IMR-90 (cell line): ENCODE results near the gene RGS3. TPM values are rescaled to one million over a fixed set of nuclear protein-coding genes. Genes with fewer than 3 reads are reported as not detected.
A peak's percentile ranks its signal among the peaks of the same experiment; 100 is the strongest.

ENCODE experiments used
- ATAC-seq: fragments of 200-7000 bp; cut with Tn5 transposase; 2 replicates; pipeline ENCODE4 v1.9.1; 2020; ENCODE audit warnings: low read depth, mild to moderate bottlenecking, moderate library complexity
- BruUV-seq: library from RNA; stranded (reverse); fragments of 400-500 nt; replicated peaks from 2 replicates; lab custom pipeline; 2021; lab: Mats Ljungman, UMichigan
- CTCF ChIA-PET: fragments of 300-600 bp; formaldehyde crosslinking; extraction: SDS; loops from one replicate; lab custom pipeline; 2021; ENCODE audit warnings: antibody characterized with exemption; lab: Yijun Ruan, JAX
- POLR2A ChIA-PET: fragments of 300-600 bp; sonication (Branson Sonifier 250); formaldehyde crosslinking; loops from one replicate; lab custom pipeline; 2022; ENCODE audit warnings: antibody characterized with exemption; ENCODE audit not compliant: unreplicated experiment; lab: Charles Lee
- DNase-seq: peaks from one replicate; pipeline ENCODE4 v3.0.0; 2013
- H2AFZ ChIP-seq: replicated peaks from 2 replicates; pipeline ENCODE3; 2013; ENCODE audit warnings: low read length, mild to moderate bottlenecking; ENCODE audit not compliant: poor library complexity
- H2AK5ac ChIP-seq: 2 replicates; pipeline ENCODE4 v1.6.1; 2013; ENCODE audit warnings: low read depth, low read length, inconsistent platforms
- H2AK9ac ChIP-seq: replicated peaks from 2 replicates; pipeline ENCODE3; 2013; ENCODE audit warnings: mild to moderate bottlenecking, low read depth, low read length, moderate library complexity; ENCODE audit not compliant: poor library complexity
- H2BK120ac ChIP-seq: 2 replicates; pipeline ENCODE4 v1.6.1; 2013; ENCODE audit warnings: low read depth, low read length, inconsistent platforms
- H2BK15ac ChIP-seq: 3 replicates; pipeline ENCODE4 v1.6.1; 2013; ENCODE audit warnings: low read depth, low read length, inconsistent platforms
- H2BK20ac ChIP-seq: 2 replicates; pipeline ENCODE4 v1.6.1; 2013; ENCODE audit warnings: low read depth, mild to moderate bottlenecking, inconsistent platforms, low read length, moderate library complexity
- H2BK5ac ChIP-seq: 2 replicates; pipeline ENCODE4 v1.6.1; 2013; ENCODE audit warnings: mild to moderate bottlenecking, low read depth, low read length, inconsistent platforms; ENCODE audit not compliant: poor library complexity, severe bottlenecking
- H3K14ac ChIP-seq: replicated peaks from 2 replicates; pipeline ENCODE4 v1.6.1; 2013; ENCODE audit warnings: low read depth, low read length, inconsistent platforms
- H3K18ac ChIP-seq: 2 replicates; pipeline ENCODE4 v1.6.1; 2013; ENCODE audit warnings: low read depth, low read length, control low read depth
- H3K23ac ChIP-seq: 2 replicates; pipeline ENCODE4 v1.6.1; 2013; ENCODE audit warnings: low read depth, low read length, inconsistent platforms
- H3K27ac ChIP-seq: 2 replicates; pipeline ENCODE4 v1.5.1; 2013; ENCODE audit warnings: mild to moderate bottlenecking, control low read depth, low read length; ENCODE audit not compliant: insufficient read depth
- H3K27me3 ChIP-seq: 2 replicates; pipeline ENCODE4 v1.6.1; 2013; ENCODE audit warnings: low read length; ENCODE audit not compliant: control insufficient read depth, insufficient read depth
- H3K36me3 ChIP-seq: 2 replicates; pipeline ENCODE4 v1.6.1; 2013; ENCODE audit warnings: low read length, mixed read lengths; ENCODE audit not compliant: control insufficient read depth, insufficient read depth
- H3K4ac ChIP-seq: 2 replicates; pipeline ENCODE4 v1.6.1; 2013; ENCODE audit warnings: low read depth, low read length, inconsistent platforms
- H3K4me1 ChIP-seq: 2 replicates; pipeline ENCODE4 v1.6.1; 2013; ENCODE audit warnings: low read length, mixed read lengths; ENCODE audit not compliant: control insufficient read depth, insufficient read depth
- H3K4me2 ChIP-seq: 2 replicates; pipeline ENCODE4 v1.6.1; 2013; ENCODE audit warnings: low read depth, mild to moderate bottlenecking, control low read depth, low read length, moderate library complexity
- H3K4me3 ChIP-seq: 2 replicates; pipeline ENCODE4 v1.5.1; 2013; ENCODE audit warnings: low read depth, mild to moderate bottlenecking, control low read depth, low read length, moderate library complexity; ENCODE audit not compliant: insufficient read depth
- H3K56ac ChIP-seq: 2 replicates; pipeline ENCODE4 v1.6.1; 2013; ENCODE audit warnings: low read length, inconsistent platforms; ENCODE audit not compliant: insufficient read depth; ENCODE audit errors: extremely low read depth
- H3K79me1 ChIP-seq, 2 experiments: 2 replicates each; pipeline ENCODE4 v1.6.1; 2013; ENCODE audit warnings: low read length in 2 of 2, inconsistent platforms in 1 of 2, low read depth in 1 of 2
- H3K9ac ChIP-seq: 2 replicates; pipeline ENCODE4 v1.6.1; 2013; ENCODE audit warnings: low read depth, low read length, control low read depth
- H3K9me1 ChIP-seq: 2 replicates; pipeline ENCODE4 v1.6.1; 2013; ENCODE audit warnings: low read length, inconsistent platforms; ENCODE audit not compliant: insufficient read depth
- H3K9me3 ChIP-seq: 2 replicates; pipeline ENCODE4 v1.6.1; 2013; ENCODE audit warnings: low read length; ENCODE audit not compliant: control insufficient read depth, insufficient read depth
- H4K20me1 ChIP-seq: 2 replicates; pipeline ENCODE4 v1.6.1; 2013; ENCODE audit warnings: low read length, inconsistent platforms; ENCODE audit not compliant: insufficient read depth
- H4K5ac ChIP-seq: 2 replicates; pipeline ENCODE4 v1.6.1; 2013; ENCODE audit warnings: mild to moderate bottlenecking, low read depth, low read length, control low read depth
- H4K8ac ChIP-seq, 2 experiments: 2 replicates each; pipeline ENCODE4 v1.6.1; 2013; ENCODE audit warnings: low read depth in 2 of 2, low read length in 2 of 2, control low read depth in 1 of 2, inconsistent platforms in 1 of 2
- H4K91ac ChIP-seq: 2 replicates; pipeline ENCODE4 v1.6.1; 2013; ENCODE audit warnings: low read depth, low read length, inconsistent platforms; ENCODE audit not compliant: insufficient read depth
- BHLHE40 ChIP-seq: fragments of 150-350 bp; IDR thresholded peaks from 2 replicates; pipeline ENCODE4 v1.6.1; 2016; ENCODE audit warnings: mild to moderate bottlenecking, low read depth, low read length
- CEBPB ChIP-seq: IDR thresholded peaks from 2 replicates; pipeline ENCODE4 v1.6.1; 2012; ENCODE audit warnings: low read depth, low read length, improper control_type of control experiment
- CHD1 ChIP-seq: IDR thresholded peaks from 2 replicates; pipeline ENCODE4 v1.6.1; 2012; ENCODE audit warnings: low read depth, low read length, improper control_type of control experiment
- ELK1 ChIP-seq: fragments of 150-350 bp; IDR thresholded peaks from 2 replicates; pipeline ENCODE4 v1.6.1; 2016; ENCODE audit warnings: low read depth, mild to moderate bottlenecking, low read length, moderate library complexity, borderline replicate concordance
- FOS ChIP-seq: fragments of 150-350 bp; IDR thresholded peaks from 2 replicates; pipeline ENCODE4 v1.6.1; 2016; ENCODE audit warnings: low read depth, low read length
- MAFK ChIP-seq: IDR thresholded peaks from 2 replicates; pipeline ENCODE4 v1.6.1; 2012; ENCODE audit warnings: low read depth, low read length, improper control_type of control experiment
- MAZ ChIP-seq: IDR thresholded peaks from 2 replicates; pipeline ENCODE4 v1.6.1; 2012; ENCODE audit warnings: low read depth, mild to moderate bottlenecking, low read length, improper control_type of control experiment, moderate library complexity, borderline replicate concordance
- MXI1 ChIP-seq: IDR thresholded peaks from 2 replicates; pipeline ENCODE4 v1.6.1; 2012; ENCODE audit warnings: low read depth, mild to moderate bottlenecking, low read length, moderate library complexity, borderline replicate concordance
- POLR2A ChIP-seq: IDR thresholded peaks from 2 replicates; pipeline ENCODE4 v1.6.1; 2012; ENCODE audit warnings: mild to moderate bottlenecking, low read depth, low read length
- RAD21 ChIP-seq: IDR thresholded peaks from 2 replicates; pipeline ENCODE4 v1.6.1; 2012; ENCODE audit warnings: low read length, improper control_type of control experiment
- RCOR1 ChIP-seq: IDR thresholded peaks from 2 replicates; pipeline ENCODE4 v1.6.1; 2012; ENCODE audit warnings: mild to moderate bottlenecking, low read length, improper control_type of control experiment; ENCODE audit not compliant: insufficient replicate concordance
- RFX5 ChIP-seq: IDR thresholded peaks from 2 replicates; pipeline ENCODE4 v1.8.0; 2012; ENCODE audit warnings: low read depth, mild to moderate bottlenecking, low read length, moderate library complexity
- USF2 ChIP-seq: fragments of 150-350 bp; IDR thresholded peaks from 2 replicates; pipeline ENCODE4 v1.6.1; 2017; ENCODE audit warnings: mild to moderate bottlenecking, antibody characterized with exemption, low read length, low read depth
- WGBS, 2 experiments: methylation state at CpG; one replicate each; pipeline versions ENCODE4 v1.1.5 to v1.1.7; 2013; ENCODE audit warnings: missing lambda C conversion rate in 2 of 2; ENCODE audit not compliant: insufficient read length in 1 of 2; ENCODE audit errors: extremely low coverage in 2 of 2; 5-methylcytosine and 5-hydroxymethylcytosine counted together
- dilution Hi-C: fragments of 300-500 bp; cut with HindIII; formaldehyde crosslinking; loops from one replicate; pipeline ENCODE4 v1.14.3; 2018; ENCODE audit warnings: low sequenced_read_pairs; ENCODE audit not compliant: unreplicated experiment
- in situ Hi-C: fragments of 300-500 bp; cut with MboI; formaldehyde crosslinking; loops from 3 replicates; pipeline ENCODE4 v1.14.3; 2019; ENCODE audit warnings: low sequenced_read_pairs, inconsistent platforms, mixed read lengths
- intact Hi-C: fragments of 100-400 bp; cut with micrococcal nuclease; formaldehyde crosslinking; loops from 2 replicates; pipeline ENCODE4 v1.10.0; 2022
- polyA plus RNA-seq, 3 experiments: library from polyadenylated mRNA; depleted of rRNA; stranded (reverse); fragments of >200 nt; gene quantifications; 2 replicates each; pipeline ENCODE4 v1.2.3, GENCODE V29; 2012; ENCODE audit warnings: low replicate concordance in 1 of 3
- total RNA-seq: library from RNA; depleted of rRNA; stranded (reverse); fragments of >200 nt; gene quantifications from 2 replicates; pipeline ENCODE4 v1.2.3, GENCODE V29; 2012
- TF ChIP-seq, protein P1 (sequence below): conservative IDR thresholded peaks from 2 replicates; pipeline ENCODE4 v1.5.1; 2012; ENCODE audit warnings: mild to moderate bottlenecking, low read depth, low read length, improper control_type of control experiment

RGS3 gene
- total and polyA plus RNA-seq, 2 of the 4 experiments (the other 2 are of a cell fraction): 51.8 to 65.6 TPM

GRCh38 chr9:113616621-113617496 is 153.3 kb downstream of the RGS3 start:
- no peak for ATAC-seq
- Histone ChIP-seq H3K4ac (peak overlapping the region; percentile 56), H3K4me2 (no peak overlapping the region), H2AK9ac (peak overlapping the region; percentile 1), H3K4me1 (peaks cover 33% of the 10 kb centered on the region), H3K18ac (no peak overlapping the region), H3K9me3 (no peaks in the 10 kb centered on the region), H3K9ac (peak overlapping the region; percentile 9; the same call in 1 of the 2 replicates), H3K4me3 (no peak overlapping the region), H3K9me1 (peaks cover 38% of the 10 kb centered on the region), H3K27ac (no peak overlapping the region), H2BK5ac (no peak overlapping the region), H2AFZ (peak overlapping the region; percentile 69), H4K8ac (peak overlapping the region; percentile 54 to 59; a peak in 3 of 4 replicates), H4K91ac (peak overlapping the region; percentile 58), H2BK20ac (peak overlapping the region; percentile 39; the same call in 1 of the 2 replicates), H3K79me1 (peaks cover 5 to 13% of the 10 kb centered on the region in 2 experiments; a peak in 3 of 4 replicates), H3K56ac (no peak overlapping the region; the same call in 1 of the 2 replicates), H2AK5ac (peak overlapping the region; percentile 87), H3K36me3 (no peaks in the 10 kb centered on the region), H4K5ac (peak overlapping the region; percentile 27), H3K14ac (peak overlapping the region; percentile 48), H3K23ac (peak overlapping the region; percentile 76; the same call in 1 of the 2 replicates), H2BK120ac (peak overlapping the region; percentile 92; the same call in 1 of the 2 replicates), H3K27me3 (no peaks in the 10 kb centered on the region), H2BK15ac (peak overlapping the region; percentile 76; the same call in 1 of the 3 replicates), H4K20me1 (no peaks in the 10 kb centered on the region)
- in situ Hi-C loops (no loop called here), intact Hi-C loops (no loop called here), dilution Hi-C loops (no loop called here)
- 89% methylated on average over 6 of the region's 16 CpGs; no CpG with 5 or more reads in 1 of the 2 experiments for WGBS, 2 experiments
- CTCF ChIA-PET: no interaction called here
- no TSS peak for BruUV-seq
- POLR2A ChIA-PET: no interaction called here
- DNase-seq: no peak
- TF ChIP-seq RCOR1 (no peak), FOS (no peak), ELK1 (no peak), BHLHE40 (no peak), RFX5 (no peak), MXI1 (no peak), MAFK (no peak), USF2 (no peak), CHD1 (no peak), MAZ (no peak), POLR2A (no peak), CEBPB (no peak), RAD21 (no peak)
- TF ChIP-seq, protein P1, sequence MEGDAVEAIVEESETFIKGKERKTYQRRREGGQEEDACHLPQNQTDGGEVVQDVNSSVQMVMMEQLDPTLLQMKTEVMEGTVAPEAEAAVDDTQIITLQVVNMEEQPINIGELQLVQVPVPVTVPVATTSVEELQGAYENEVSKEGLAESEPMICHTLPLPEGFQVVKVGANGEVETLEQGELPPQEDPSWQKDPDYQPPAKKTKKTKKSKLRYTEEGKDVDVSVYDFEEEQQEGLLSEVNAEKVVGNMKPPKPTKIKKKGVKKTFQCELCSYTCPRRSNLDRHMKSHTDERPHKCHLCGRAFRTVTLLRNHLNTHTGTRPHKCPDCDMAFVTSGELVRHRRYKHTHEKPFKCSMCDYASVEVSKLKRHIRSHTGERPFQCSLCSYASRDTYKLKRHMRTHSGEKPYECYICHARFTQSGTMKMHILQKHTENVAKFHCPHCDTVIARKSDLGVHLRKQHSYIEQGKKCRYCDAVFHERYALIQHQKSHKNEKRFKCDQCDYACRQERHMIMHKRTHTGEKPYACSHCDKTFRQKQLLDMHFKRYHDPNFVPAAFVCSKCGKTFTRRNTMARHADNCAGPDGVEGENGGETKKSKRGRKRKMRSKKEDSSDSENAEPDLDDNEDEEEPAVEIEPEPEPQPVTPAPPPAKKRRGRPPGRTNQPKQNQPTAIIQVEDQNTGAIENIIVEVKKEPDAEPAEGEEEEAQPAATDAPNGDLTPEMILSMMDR: no peak
